HEK293 (cell line): ENCODE measurements around the gene KRT76.

Experiments used
- CTCF ChIA-PET: fragments of 350-600 bp; formaldehyde crosslinking; extraction: SDS; loops from one replicate; lab custom pipeline; 2021; ENCODE audit warnings: antibody characterized with exemption; lab: Yijun Ruan, JAX
- POLR2A ChIA-PET: fragments of 300-600 bp; formaldehyde crosslinking; extraction: SDS; loops from one replicate; lab custom pipeline; 2020; ENCODE audit warnings: antibody characterized with exemption, inconsistent platforms; lab: Yijun Ruan, JAX
- H3K27ac ChIP-seq: fragments of 200-500 bp; sonication (Bioruptor generic); 2 replicates; pipeline ENCODE4 v1.5.1; 2014; ENCODE audit warnings: low read depth, low read length, control low read depth, inconsistent platforms; ENCODE audit errors: extremely low read depth
- H3K36me3 ChIP-seq, 2 experiments: fragments of 200-500 bp in 1 of 2; sonication (Bioruptor generic) in 1 of 2; 1 replicate in 1 of 2; 2 replicates in 1 of 2; pipeline ENCODE4 v1.5.1; 2014 to 2017; ENCODE audit warnings: inconsistent platforms in 2 of 2, low read length in 2 of 2; ENCODE audit not compliant: control insufficient read depth in 2 of 2, insufficient read depth in 1 of 2
- H3K4me1 ChIP-seq: fragments of 200-500 bp; sonication (Bioruptor generic); 2 replicates; pipeline ENCODE4 v1.5.1; 2014; ENCODE audit warnings: mild to moderate bottlenecking, low read length, inconsistent platforms; ENCODE audit not compliant: control insufficient read depth, insufficient read depth
- H3K4me3 ChIP-seq: 2 replicates; pipeline ENCODE4 v1.5.1; 2011; ENCODE audit warnings: low read depth, mild to moderate bottlenecking, control low read depth, low read length, moderate library complexity
- H3K9me3 ChIP-seq: fragments of 200-500 bp; sonication (Bioruptor generic); 2 replicates; pipeline ENCODE4 v1.5.1; 2014; ENCODE audit warnings: low read depth, low read length, inconsistent platforms; ENCODE audit not compliant: control insufficient read depth, insufficient read depth
- FEZF1 ChIP-seq: fragments of 450-650 bp; formaldehyde crosslinking; IDR thresholded peaks from 2 replicates; pipeline ENCODE4 v1.5.1; 2016; ENCODE audit warnings: missing biosample characterization, missing genetic modification characterization
- ZEB2 ChIP-seq: fragments of 450-650 bp; formaldehyde crosslinking; IDR thresholded peaks from 2 replicates; pipeline ENCODE4 v1.5.1; 2016; ENCODE audit warnings: missing biosample characterization, missing genetic modification characterization
- ZNF184 ChIP-seq: fragments of 450-650 bp; IDR thresholded peaks from 2 replicates; pipeline ENCODE4 v1.5.1; 2018; ENCODE audit warnings: missing biosample characterization, mild to moderate bottlenecking, missing genetic modification characterization
- ZNF23 ChIP-seq: fragments of 450-650 bp; formaldehyde crosslinking; IDR thresholded peaks from 2 replicates; pipeline ENCODE4 v1.5.1; 2016; ENCODE audit warnings: missing biosample characterization, missing genetic modification characterization, borderline replicate concordance
- ZNF366 ChIP-seq: fragments of 450-650 bp; formaldehyde crosslinking; conservative IDR thresholded peaks from 2 replicates; pipeline ENCODE4 v1.5.1; 2016; ENCODE audit warnings: missing biosample characterization, missing genetic modification characterization
- ZNF394 ChIP-seq: fragments of 450-650 bp; formaldehyde crosslinking; IDR thresholded peaks from 2 replicates; pipeline ENCODE4 v1.5.1; 2016; ENCODE audit warnings: missing biosample characterization, missing genetic modification characterization, mild to moderate bottlenecking, moderate library complexity, borderline replicate concordance
- ZNF629 ChIP-seq: fragments of 450-650 bp; formaldehyde crosslinking; IDR thresholded peaks from 2 replicates; pipeline ENCODE4 v1.5.1; 2017; ENCODE audit warnings: missing biosample characterization, missing genetic modification characterization
- ZNF660 ChIP-seq: fragments of 450-650 bp; IDR thresholded peaks from 2 replicates; pipeline ENCODE4 v1.5.1; 2018; ENCODE audit warnings: missing biosample characterization, mild to moderate bottlenecking, missing genetic modification characterization
- ZNF664 ChIP-seq: fragments of 450-650 bp; formaldehyde crosslinking; IDR thresholded peaks from 2 replicates; pipeline ENCODE4 v1.5.1; 2016; ENCODE audit warnings: missing biosample characterization, missing genetic modification characterization
- ZNF692 ChIP-seq: fragments of 450-650 bp; formaldehyde crosslinking; IDR thresholded peaks from 2 replicates; pipeline ENCODE4 v1.5.1; 2016; ENCODE audit warnings: missing biosample characterization, missing genetic modification characterization
- ZXDB ChIP-seq: fragments of 450-650 bp; formaldehyde crosslinking; IDR thresholded peaks from 2 replicates; pipeline ENCODE4 v1.5.1; 2016; ENCODE audit warnings: missing biosample characterization, missing genetic modification characterization
- TF ChIP-seq, protein P1 (sequence below): fragments of 450-650 bp; formaldehyde crosslinking; IDR thresholded peaks from 2 replicates; pipeline ENCODE4 v1.5.1; 2016; ENCODE audit warnings: missing biosample characterization, missing genetic modification characterization, borderline replicate concordance
- TF ChIP-seq, protein P2 (sequence below): fragments of 450-650 bp; formaldehyde crosslinking; IDR thresholded peaks from 2 replicates; pipeline ENCODE4 v1.5.1; 2017; ENCODE audit warnings: missing biosample characterization, missing genetic modification characterization
- TF ChIP-seq, protein P3 (sequence below): fragments of 450-650 bp; formaldehyde crosslinking; IDR thresholded peaks from 2 replicates; pipeline ENCODE4 v1.5.1; 2016; ENCODE audit warnings: missing biosample characterization, missing genetic modification characterization

Gene KRT76

GRCh38 chr12:52741375-52742195 lies 35.6 kb downstream of the KRT76 start:
- POLR2A ChIA-PET: no interaction called here
- CTCF ChIA-PET: interaction anchor here (0.7 kb wide), 2 partner anchors 12 to 520 kb away, joined by 3 to 5 read pairs; no protein-coding TSS in a partner anchor
- 0 out of 2 replicates have a peak, but pooled peaks cover 4% of the 10 kb centered on the region for H3K4me1 ChIP-seq

DNA sequence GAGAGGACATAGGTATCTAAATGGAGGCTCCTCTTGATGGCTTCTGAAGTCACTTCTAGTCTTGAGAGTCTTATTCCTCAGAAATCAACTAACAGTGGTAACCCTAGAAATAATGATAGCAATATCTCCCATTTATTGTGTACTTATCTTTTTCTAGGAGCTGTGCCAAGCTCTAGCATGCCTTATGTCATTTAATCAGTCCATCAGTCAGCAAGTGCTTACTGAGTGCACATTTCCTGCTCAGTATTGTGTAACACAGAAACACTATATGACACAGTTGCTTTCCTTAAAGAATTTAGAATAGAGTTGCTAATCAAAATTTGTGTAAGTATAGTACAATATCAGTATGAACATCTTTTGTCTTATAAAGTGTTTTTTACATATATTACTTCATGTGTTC lies 36.6 kb downstream of the KRT76 start:
- 0 out of 2 replicates have a peak, but pooled peaks cover 4% of the 10 kb centered on the region for H3K4me1 ChIP-seq
- CTCF ChIA-PET: interaction anchor here (0.6 kb wide), 1 partner anchor 239 kb away, joined by 4 read pairs; no protein-coding TSS in a partner anchor
- H3K4me3 ChIP-seq: no peak overlapping the region
- 0 out of 2 replicates have a peak, but pooled peaks have one; percentile 46 for TF ChIP-seq ZNF660 (tag by site-specific recombination)
- peak; percentile 72 for TF ChIP-seq ZNF629 (tag by site-specific recombination)
- TF ChIP-seq, protein P1, sequence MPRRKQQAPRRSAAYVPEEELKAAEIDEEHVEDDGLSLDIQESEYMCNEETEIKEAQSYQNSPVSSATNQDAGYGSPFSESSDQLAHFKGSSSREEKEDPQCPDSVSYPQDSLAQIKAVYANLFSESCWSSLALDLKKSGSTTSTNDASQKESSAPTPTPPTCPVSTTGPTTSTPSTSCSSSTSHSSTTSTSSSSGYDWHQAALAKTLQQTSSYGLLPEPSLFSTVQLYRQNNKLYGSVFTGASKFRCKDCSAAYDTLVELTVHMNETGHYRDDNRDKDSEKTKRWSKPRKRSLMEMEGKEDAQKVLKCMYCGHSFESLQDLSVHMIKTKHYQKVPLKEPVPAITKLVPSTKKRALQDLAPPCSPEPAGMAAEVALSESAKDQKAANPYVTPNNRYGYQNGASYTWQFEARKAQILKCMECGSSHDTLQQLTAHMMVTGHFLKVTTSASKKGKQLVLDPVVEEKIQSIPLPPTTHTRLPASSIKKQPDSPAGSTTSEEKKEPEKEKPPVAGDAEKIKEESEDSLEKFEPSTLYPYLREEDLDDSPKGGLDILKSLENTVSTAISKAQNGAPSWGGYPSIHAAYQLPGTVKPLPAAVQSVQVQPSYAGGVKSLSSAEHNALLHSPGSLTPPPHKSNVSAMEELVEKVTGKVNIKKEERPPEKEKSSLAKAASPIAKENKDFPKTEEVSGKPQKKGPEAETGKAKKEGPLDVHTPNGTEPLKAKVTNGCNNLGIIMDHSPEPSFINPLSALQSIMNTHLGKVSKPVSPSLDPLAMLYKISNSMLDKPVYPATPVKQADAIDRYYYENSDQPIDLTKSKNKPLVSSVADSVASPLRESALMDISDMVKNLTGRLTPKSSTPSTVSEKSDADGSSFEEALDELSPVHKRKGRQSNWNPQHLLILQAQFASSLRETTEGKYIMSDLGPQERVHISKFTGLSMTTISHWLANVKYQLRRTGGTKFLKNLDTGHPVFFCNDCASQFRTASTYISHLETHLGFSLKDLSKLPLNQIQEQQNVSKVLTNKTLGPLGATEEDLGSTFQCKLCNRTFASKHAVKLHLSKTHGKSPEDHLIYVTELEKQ: peak; percentile 32; the same call in 1 of the 2 replicates
- peak; percentile 83 for TF ChIP-seq FEZF1 (tag by site-specific recombination)
- TF ChIP-seq ZEB2 (tag by site-specific recombination): peak; percentile 51
- TF ChIP-seq ZNF366 (tag by site-specific recombination): 0 out of 2 replicates have a peak, but pooled peaks have one; percentile 13
- TF ChIP-seq ZNF184 (tag by site-specific recombination): no peak
- TF ChIP-seq, protein P2, sequence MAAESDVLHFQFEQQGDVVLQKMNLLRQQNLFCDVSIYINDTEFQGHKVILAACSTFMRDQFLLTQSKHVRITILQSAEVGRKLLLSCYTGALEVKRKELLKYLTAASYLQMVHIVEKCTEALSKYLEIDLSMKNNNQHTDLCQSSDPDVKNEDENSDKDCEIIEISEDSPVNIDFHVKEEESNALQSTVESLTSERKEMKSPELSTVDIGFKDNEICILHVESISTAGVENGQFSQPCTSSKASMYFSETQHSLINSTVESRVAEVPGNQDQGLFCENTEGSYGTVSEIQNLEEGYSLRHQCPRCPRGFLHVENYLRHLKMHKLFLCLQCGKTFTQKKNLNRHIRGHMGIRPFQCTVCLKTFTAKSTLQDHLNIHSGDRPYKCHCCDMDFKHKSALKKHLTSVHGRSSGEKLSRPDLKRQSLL (tag by site-specific recombination): peak; percentile 39; the same call in 1 of the 2 replicates
- 0 out of 2 replicates have a peak, but pooled peaks have one; percentile 12 for TF ChIP-seq ZNF692 (tag by site-specific recombination)
- TF ChIP-seq ZNF394: no peak
- no peak for TF ChIP-seq ZNF23 (tag by site-specific recombination)
- 0 out of 2 replicates have a peak, but pooled peaks have one; percentile 13 for TF ChIP-seq ZNF664
- 0 out of 2 replicates have a peak, but pooled peaks have one; percentile 46 for TF ChIP-seq ZXDB (tag by site-specific recombination)
- POLR2A ChIA-PET: no interaction called here
- H3K36me3 ChIP-seq: no peaks in the 10 kb centered on the region
- H3K9me3 ChIP-seq: no peaks in the 10 kb centered on the region
- H3K27ac ChIP-seq: no peak overlapping the region

More at GRCh38 chr12:52741375-52742195, 35.6 kb downstream of the KRT76 start:
- no peak overlapping the region for H3K27ac ChIP-seq
- H3K36me3 ChIP-seq: no peaks in the 10 kb centered on the region
- TF ChIP-seq, protein P3, sequence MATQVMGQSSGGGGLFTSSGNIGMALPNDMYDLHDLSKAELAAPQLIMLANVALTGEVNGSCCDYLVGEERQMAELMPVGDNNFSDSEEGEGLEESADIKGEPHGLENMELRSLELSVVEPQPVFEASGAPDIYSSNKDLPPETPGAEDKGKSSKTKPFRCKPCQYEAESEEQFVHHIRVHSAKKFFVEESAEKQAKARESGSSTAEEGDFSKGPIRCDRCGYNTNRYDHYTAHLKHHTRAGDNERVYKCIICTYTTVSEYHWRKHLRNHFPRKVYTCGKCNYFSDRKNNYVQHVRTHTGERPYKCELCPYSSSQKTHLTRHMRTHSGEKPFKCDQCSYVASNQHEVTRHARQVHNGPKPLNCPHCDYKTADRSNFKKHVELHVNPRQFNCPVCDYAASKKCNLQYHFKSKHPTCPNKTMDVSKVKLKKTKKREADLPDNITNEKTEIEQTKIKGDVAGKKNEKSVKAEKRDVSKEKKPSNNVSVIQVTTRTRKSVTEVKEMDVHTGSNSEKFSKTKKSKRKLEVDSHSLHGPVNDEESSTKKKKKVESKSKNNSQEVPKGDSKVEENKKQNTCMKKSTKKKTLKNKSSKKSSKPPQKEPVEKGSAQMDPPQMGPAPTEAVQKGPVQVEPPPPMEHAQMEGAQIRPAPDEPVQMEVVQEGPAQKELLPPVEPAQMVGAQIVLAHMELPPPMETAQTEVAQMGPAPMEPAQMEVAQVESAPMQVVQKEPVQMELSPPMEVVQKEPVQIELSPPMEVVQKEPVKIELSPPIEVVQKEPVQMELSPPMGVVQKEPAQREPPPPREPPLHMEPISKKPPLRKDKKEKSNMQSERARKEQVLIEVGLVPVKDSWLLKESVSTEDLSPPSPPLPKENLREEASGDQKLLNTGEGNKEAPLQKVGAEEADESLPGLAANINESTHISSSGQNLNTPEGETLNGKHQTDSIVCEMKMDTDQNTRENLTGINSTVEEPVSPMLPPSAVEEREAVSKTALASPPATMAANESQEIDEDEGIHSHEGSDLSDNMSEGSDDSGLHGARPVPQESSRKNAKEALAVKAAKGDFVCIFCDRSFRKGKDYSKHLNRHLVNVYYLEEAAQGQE (tag by site-specific recombination): peak; percentile 99
- no peak for TF ChIP-seq ZNF184 (tag by site-specific recombination)
- TF ChIP-seq, all 188 proteins: peak for 1
- Histone ChIP-seq H3K9me3 (no peaks in the 10 kb centered on the region), H3K4me3 (no peak overlapping the region)
